ENCODE measurements around the gene PCCB.
"Not testable (repeated sequence)": the region's sequence is repeated elsewhere in the genome, so short reads cannot be mapped to it uniquely, and the experiment has no call there.

PCCB gene

GRCh38 chr3:136330900-136331299 is 80.8 kb downstream of the PCCB start:
- DNase-seq = no peak

- DNase-seq = no peak
These were observed 82.2 kb downstream of the PCCB start for GRCh38 chr3:136332302-136332701.

DNA sequence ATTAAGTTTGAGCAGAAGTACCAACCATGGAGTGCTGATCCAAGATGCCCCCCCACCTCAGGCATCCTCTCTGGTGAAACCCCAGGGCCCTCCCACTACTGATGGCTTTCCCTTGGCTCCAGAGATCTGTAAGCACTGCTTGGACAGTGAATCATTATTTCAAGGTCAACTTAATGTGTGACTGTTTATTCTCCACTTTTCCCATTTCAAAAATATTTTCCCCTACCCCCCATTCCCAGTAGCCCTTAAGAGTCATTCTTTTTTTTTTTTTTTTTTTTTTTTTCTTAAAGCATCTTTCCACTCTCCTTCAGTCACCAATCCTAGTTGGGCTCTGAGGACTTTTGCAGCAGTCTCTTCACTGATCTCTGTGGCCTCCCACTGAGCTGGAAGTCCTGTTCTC is 82.6 kb downstream of the PCCB start:
- no peak for DNase-seq

DNA sequence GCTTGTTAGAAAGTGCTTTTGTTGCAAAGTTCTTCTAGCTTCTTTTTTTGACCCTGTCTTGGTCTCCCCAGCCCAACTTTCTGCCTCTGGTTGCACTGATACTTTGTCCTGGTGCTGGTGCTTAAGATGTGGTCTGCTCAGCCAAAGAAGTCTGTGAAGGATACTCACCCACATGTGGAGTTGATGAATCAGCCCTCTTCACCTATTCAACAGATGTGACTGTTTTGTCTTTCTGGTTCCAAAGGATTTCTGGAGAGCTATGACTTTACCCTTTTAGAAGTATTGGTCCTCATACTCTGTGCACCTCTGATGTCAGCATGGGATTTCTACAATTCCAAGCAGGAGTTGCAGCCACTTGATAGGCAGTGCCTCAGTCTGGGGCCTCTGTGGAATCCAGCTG is 84.1 kb downstream of the PCCB start:
- DNase-seq = no peak

DNA sequence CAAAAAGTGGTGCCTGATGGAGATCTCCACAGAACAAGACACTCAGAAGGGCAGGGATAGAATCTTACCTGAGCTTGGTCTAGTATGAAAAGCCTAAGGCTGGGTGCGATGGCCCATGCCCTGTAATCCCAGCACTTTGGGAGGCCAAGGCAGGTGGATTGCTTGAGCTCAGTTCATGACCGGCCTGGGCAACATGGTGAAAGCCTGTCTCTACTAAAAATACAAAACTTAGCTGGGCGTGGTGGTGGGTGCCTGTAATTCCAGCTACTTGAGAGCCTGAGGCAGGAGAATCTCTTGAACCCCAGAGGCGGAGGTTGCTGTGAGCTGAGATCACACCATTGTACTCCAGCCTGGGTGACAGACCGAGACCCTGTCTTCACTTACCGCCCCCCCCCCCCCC is 84.6 kb downstream of the PCCB start:
- DNase-seq = not testable (repeated sequence)

DNA sequence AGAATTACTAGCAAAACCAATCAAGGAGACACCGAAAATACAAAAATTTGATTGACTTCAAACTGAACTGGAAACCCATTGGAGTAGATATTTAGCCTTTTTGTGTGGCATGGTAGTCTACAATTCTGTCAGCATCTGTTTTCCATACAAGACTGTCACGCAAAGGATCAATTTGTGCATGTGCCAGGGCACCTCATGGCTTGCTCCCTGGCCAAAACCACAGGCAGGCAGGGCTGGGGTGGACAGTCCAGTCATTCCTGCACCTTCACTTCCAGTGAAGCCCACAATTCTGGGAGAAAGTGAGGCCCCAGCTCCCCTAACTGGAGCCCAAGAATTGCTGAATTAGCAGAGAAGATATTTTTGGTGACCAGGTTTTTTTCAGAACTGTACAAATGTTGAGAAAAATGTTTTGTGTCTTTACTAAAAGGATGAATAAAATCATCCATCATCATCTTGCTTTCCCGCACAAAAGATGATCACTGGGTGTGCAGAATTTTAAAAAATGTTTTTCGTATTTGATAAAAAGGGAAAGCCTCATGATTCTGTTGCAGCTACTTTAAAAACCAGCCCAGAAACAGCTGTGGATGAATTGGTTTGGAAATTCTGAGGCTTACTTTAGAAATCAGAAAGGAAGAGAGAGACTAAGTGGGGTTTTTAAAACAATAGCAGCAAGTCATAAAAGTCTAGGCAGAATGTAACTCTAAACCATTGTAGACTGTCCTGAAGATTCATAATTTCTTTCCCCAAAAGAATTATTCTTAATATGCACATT is 86.4 kb downstream of the PCCB start:
- no peak for DNase-seq

- DNase-seq = no peak
These were observed 93.3 kb downstream of the PCCB start for GRCh38 chr3:136343446-136343845.

- no peak for DNase-seq
These were observed 93.9 kb downstream of the PCCB start for GRCh38 chr3:136343873-136344555.

DNA sequence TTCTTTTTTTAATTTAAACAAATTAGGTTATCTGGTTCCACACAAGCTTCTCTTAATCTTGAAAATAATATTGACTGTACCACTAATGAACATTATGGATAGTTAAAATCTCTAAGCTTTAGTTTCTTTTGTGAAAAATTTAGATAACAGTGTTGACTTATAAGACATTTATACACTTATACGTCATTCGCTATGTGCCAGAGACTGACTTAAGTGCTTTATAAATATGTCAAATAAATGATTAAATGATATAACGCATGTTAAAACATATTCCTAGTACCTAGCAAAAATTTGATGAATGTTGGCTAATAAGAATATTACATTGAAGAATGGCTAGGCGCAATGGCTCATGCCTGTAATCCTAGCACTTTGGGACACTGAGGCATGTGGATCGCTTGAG is 96.3 kb downstream of the PCCB start:
- DNase-seq = no peak

- DNase-seq = no peak
These were observed 100.0 kb downstream of the PCCB start for GRCh38 chr3:136350132-136350531.

DNA sequence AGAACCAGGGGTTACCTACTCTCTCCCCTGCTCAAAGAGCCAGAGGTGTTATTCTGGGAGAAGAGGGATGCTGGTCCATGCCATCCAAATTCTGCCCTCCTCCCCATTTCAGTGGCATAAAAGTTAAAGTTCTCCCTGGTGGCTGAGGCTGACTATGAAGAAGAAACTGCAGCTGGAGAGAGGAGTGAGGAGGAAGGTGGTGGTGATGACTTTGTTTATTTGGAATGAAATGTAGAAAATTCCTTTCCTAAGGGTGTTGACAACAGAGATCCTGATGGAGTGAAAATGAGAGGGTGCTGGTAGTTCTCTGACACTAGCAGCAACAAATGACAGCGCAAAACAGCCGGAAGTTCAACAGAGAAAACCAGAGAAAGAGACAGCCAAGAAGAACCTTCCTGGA is 100.4 kb downstream of the PCCB start:
- no peak for DNase-seq

DNA sequence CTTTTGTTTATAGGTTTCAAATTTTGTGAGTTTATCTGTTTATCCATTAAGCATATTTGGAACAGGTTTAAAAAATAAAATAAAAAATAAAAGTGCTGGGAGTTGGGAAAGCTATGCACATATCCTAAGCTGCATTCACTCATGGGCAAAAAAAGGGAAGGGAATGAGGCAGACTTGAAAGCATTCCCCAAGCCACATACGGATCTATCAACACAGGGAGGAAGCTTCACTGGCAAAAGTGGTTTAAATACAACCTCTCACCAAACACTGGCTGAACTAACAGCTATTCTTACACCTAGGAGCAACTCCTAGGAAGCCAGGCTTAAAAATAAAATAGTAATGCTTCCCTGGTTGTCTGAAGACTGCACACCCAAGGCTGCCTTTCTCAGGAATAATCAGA is 101.2 kb downstream of the PCCB start:
- no peak for DNase-seq

GRCh38 chr3:136351905-136352304 is 101.8 kb downstream of the PCCB start:
- DNase-seq = no peak

DNA sequence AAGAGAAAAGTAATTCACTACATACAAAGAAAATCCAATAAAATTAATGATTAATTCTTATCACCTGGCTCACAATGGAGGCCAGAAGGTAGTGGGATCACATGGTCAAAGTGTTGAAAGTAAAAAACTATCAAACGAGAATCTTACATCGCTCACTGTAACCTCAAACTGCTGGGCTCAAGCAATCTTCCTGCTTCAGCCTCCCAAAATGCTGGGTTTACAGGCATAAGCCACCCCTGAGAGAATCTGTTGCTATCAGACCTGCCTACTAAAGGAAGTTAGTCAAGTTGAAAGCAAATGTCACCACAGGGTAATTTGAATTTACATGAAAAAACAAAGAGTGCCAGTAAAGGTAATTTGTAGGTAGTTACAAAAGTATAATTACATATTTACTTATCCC is 103.3 kb downstream of the PCCB start:
- no peak for DNase-seq

DNA sequence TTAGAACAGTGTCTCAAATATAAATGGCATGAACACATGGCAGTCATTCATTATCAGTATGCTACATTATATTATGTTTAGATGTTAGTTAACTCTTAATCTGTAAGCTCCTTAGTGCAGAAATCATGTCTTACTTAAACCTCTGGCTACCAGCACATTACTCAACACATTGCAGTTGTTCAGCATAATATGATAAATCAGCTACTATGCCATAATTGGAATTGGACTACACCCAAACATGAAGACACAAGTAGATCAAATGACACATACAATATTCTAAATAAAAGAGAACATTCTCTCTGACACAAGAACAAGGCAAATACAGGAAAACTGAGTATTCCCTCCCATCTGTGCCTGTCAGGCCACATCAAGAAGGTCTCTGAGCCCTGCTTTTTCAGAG is 116.1 kb downstream of the PCCB start:
- DNase-seq = no peak

DNA sequence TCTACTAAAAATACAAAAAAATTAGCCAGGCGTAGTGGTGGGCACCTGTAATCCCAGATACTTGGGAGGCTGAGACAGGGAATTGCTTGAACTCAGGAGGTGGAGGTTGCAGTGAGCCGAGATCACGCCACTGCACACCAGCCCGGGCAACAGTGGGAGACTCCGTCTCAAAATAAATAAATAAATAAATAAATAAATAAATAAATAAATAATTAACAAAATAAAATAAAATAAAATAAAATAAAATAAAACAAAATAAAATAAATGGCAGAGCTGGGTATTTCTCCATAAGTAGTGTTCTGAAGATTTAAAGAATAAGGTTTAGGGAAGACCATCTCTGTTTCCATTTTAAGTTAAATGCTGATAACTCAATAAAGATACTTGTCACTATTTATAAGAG is 125.7 kb downstream of the PCCB start:
- DNase-seq = not testable (repeated sequence)

GRCh38 chr3:136377508-136377907 is 127.4 kb downstream of the PCCB start:
- no peak for DNase-seq

- no peak for DNase-seq
These were observed 127.9 kb downstream of the PCCB start for GRCh38 chr3:136378011-136378410.

Measured in activated naive CD4-positive, alpha-beta T cell treated with Interleukin-2 at 50 U/mL for 16 hours (primary cell).